Heart left ventricle (tissue), 13 donors: ENCODE measurements around the gene FOXJ2.

Source experiments
- POLR2A ChIP-seq, 2 donors: fragments of 450-650 bp; IDR thresholded peaks; one replicate each; pipeline ENCODE4 v1.6.1; 2017; ENCODE audit warnings: antibody characterized with exemption in 2 of 2, mild to moderate bottlenecking in 2 of 2, moderate library complexity in 2 of 2
- TF ChIP-seq, protein P1 (sequence below), 12 donors: fragments of 200-600 bp; sonication (generic) in 4 of 12; IDR thresholded peaks; one replicate each; pipeline versions ENCODE4 v1.5.0 to v1.8.0; 2018 to 2022; ENCODE audit warnings: antibody characterized with exemption in 12 of 12, mild to moderate bottlenecking in 5 of 12
- donor health status: ischemic (EF 13 %, LVEDD 7.1; RV severe dilation, severe dysfunction).
- donor health status: DM: no; HTN: yes; CAD: no.
- donor health status: DM: no; HTN: no; CAD: no.
- donor health status: ischemic (EF 25% LVEDD 6.9; RV normal size, moderate dysfunction).
- donor health status: ischemic (EF 25% LVEDD 5.7; RV mildly dilated, moderate dysfunction).
- donor health status: ischemic (EF 35%, LVEDD 5.7; RV mildly dilated, moderate dysfunction).
- donor health status: nonischemic (EF 11% LVEDD 7.7; RV severe dilation, severe dysfunction).
- donor health status: DM: yes; HTN: yes; CAD: no.
- donor health status: PGD.
- donor health status: ischemic (EF 29% LVEDD 5.4; RV normal size, mild dysfunction).
- donor health status: nonischemic (EF 23%, LVEDD 6.1; RV moderate dilation, normal function).

DNA sequence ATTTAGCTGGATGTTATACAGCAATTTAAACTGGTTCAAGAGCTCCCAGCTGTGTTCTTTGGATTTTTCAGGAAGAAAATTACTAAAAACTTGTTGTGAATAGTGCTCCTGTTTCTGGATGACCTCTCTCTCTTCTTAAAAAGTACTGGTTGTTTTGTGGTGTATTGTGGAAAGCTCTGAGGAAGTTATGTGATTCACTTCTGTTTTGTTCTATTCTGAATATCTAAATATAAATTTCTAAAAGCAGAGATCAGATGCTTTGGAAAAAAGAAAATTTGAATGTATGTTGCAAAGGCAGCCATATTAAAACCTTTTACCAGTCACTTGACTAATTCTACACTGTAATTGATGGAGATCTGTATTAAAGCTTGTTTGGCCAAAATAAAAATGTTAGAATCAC lies 37.1 kb downstream of the FOXJ2 start:
- TF ChIP-seq, protein P1, sequence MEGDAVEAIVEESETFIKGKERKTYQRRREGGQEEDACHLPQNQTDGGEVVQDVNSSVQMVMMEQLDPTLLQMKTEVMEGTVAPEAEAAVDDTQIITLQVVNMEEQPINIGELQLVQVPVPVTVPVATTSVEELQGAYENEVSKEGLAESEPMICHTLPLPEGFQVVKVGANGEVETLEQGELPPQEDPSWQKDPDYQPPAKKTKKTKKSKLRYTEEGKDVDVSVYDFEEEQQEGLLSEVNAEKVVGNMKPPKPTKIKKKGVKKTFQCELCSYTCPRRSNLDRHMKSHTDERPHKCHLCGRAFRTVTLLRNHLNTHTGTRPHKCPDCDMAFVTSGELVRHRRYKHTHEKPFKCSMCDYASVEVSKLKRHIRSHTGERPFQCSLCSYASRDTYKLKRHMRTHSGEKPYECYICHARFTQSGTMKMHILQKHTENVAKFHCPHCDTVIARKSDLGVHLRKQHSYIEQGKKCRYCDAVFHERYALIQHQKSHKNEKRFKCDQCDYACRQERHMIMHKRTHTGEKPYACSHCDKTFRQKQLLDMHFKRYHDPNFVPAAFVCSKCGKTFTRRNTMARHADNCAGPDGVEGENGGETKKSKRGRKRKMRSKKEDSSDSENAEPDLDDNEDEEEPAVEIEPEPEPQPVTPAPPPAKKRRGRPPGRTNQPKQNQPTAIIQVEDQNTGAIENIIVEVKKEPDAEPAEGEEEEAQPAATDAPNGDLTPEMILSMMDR (IDR thresholded peaks at IDR 0.05) = no peak
- TF ChIP-seq POLR2A (IDR thresholded peaks at IDR 0.05) = no peak
